GM19023 (cell line): ENCODE measurements around the gene GPR61.

Source experiments
- ATAC-seq: cut with Tn5 transposase; IDR thresholded peaks from one replicate; pipeline ENCODE4 v1.9.1; 2021; ENCODE audit warnings: mild to moderate bottlenecking, moderate library complexity; ENCODE audit not compliant: unreplicated experiment

Gene GPR61

DNA sequence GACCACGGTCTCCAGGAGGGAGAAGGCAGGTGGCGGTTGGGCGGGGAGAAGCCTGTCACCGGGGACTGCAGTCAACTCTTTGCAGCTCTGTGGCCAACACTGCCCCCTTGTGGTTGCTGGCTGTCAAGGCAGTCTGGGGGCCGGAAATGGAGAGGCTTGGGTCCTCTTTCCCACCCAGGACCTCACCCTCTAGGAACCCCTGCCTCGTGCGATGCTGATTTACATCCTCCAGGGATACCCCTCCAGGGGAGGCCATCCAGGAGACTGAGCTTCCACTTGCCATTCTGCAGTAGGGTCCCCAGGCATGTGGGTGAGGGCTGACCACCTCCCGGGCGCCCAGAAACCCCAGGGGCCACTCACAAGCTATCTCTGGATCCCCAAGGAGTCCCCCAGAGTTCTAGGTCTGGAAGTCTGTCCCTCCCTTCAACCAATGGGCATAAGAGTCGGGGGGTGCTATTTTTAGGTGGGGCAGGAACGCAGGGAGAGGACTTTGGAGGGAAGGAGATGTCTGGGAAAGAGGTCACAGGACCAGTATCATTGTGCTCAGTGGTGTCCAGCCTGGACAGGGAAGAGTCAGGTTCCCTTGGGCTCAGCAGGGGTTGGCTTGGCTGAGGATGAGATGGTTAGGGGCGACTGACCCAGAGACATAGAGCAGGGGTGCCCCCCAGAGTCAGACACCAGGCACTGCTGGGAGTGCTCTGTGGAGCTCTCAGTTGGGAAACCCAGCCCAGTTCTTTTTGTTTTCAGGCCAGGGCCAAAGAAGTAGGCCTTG is 7.1 kb upstream of the GPR61 start:
- ATAC-seq, result peak; percentile 74

DNA sequence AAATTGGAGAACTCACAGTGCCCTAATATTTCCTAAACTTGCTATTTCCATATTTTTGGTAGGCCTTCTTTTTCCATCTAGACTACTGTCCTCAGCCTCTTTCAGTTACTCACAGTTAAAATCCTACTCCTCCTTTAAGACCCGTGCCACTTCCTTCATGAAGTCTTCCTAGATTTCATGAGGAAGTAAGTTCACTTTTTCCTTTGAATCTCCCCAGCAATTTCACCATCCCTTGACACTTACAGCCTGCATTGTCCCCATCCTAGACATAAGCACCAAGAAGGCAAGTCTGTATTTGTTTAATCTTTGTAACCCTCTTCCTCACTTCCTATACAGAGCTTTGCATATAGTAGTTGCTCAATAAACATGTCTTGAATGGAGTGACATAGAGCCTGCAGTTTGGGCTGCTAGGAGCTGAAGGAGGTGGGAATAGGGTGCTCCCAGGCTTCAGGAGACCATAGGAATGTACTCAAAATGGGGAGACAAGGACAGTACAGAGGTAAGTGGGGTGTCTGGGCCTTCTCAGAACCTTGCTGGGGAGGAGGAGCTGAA is 5.3 kb upstream of the GPR61 start:
- ATAC-seq, result no peak

DNA sequence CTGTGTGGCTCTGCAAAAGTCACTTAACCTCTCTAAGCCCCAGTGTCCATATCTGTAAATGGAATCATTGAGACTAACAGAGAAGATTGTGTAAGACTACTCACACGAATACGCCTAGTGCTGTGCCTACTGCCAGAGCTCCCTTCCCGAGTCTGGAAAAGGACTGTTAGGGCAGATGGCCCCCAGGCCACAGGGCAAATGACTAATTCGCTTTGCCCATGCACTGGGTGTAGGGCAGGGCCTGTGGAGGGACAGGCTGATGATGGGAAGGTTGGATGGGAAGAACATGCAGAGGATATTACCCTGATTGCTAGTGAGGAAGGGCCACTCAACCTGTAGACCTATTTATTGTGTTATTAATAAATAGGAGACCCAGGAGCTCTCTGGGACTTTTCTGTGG is 4.2 kb upstream of the GPR61 start:
- no peak for ATAC-seq

DNA sequence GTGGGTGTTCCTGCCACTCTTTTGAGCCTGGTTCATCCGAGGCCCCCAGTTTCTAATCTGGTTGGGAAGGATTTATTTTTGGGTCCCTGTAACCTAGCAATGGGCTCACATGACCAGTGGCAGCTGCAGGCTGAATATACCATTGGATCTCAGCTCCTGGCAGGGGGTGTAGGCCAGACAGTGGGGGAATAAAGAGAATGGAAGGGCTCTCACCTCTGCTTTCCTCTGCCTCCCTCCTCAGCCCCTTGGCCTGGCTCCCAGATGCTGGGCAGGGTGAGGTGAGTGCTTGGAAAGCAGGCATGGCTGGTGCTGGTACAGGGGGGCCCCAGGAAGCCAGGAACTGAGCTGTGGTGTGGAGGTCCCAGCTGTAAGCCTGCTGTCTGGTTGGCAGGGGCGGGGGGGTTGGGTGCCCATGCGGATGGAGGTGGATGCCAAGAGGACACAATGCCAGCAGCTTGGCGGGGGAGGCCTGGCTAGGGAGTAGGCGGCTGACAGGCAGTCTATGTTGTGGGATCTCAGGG is 3.6 kb upstream of the GPR61 start:
- ATAC-seq, result no peak

DNA sequence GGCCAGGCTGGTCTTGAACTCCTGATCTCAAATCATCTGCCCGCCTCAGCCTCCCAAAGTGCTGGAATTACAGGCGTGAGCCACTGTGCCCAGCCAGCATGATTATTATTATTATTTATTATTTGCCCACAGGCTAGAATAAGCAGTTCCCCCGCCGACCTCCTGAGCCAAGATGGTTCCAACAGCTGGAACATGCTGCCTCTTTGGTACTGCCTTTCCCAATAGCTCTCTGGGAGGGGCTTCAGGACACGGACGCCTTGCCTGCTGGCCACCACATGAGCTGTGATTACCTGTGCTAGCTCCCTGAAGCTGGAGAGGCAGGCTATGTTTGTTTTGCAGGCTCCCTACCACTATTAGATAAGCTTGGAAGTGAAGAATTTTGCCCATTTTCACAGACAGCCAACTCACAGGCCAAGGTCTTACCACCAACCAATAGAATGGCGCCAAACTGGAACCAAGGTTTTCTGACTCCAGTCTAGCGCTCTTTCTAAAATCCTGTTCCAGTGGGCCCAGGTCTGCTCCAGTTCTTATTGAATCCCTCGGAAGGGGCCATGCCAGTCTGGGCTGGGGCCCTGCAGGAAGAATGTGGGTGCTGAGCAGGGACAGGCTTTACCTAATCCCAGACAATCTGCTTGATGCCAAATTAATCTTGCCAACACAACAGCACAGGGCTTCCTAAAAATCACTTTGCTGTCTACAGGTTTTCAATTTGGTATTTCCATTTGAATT is 2.1 kb upstream of the GPR61 start:
- no peak for ATAC-seq

DNA sequence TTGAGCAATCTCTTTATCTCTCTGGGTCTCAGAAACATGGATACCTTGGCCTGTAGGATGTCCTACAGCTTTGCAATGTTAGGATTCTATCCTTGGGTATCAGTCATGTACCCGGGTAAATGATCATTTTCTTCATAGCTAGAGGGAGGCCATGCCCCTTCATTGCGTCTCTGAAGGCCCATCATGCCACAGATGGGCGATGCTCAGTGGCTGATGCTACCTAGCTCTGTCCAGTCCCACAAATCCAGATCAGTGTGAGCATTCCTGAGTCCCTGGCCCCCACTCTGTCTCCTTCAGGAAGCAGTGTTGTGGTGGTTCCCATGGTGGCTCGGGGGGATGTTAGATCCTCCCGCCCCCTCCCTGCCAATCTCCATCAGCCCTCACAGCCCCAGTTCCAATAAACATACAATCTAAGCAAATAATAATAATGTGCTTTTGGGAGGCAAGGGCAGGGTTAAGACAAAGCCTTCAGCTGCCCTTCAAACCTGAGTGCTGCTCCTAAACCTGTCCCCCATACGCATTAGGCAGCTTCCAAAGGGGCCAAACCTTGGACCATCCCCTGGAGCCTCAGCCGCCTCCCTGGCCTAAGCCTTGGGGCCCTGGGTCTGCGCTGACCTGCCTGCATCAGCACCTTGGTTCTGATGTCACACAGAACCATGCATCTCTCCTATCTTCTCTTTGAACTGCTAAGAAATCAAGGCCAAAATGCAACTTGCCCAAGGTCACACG is 681 bp upstream of the GPR61 start:
- ATAC-seq, result no peak

DNA sequence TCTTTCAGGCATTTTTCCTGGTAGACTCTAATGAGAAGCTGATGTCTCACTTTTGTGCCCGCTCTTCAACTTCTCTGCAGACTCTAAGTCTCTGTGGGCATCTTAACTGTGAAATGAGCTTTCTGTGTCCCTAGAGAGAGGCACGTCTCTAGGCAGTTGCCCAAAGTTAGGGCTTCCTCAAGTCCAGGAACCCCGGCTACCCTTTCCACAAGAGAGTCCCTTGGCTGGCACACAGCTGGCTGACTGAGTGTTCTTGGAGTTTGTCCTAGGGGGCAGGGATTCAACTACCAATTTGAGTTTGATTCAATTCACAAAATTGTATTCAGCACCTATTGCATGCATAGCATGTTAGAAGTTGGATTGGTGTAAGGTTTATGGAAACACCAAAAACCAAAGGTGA is 1.4 kb downstream of the GPR61 start:
- ATAC-seq, result no peak

DNA sequence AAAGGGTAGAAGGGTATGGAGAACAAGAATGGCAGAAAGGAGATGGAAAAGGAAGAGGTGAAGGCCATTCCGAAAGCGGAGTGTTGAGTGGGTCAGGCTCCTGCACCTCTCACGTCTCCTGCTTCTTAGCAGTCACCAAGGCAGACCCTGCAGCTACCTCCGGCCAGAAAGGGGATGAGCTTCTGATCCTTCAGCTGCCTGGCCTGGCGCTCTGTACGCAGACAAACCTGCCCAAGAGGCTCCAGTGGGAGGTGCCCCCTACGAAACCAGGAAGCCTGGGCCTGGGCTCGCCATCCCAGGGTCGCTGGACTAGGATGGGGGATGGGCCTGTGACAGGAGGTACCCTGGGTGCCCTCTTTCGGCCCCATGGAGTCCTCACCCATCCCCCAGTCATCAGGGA is 3.0 kb downstream of the GPR61 start:
- ATAC-seq, result no peak

DNA sequence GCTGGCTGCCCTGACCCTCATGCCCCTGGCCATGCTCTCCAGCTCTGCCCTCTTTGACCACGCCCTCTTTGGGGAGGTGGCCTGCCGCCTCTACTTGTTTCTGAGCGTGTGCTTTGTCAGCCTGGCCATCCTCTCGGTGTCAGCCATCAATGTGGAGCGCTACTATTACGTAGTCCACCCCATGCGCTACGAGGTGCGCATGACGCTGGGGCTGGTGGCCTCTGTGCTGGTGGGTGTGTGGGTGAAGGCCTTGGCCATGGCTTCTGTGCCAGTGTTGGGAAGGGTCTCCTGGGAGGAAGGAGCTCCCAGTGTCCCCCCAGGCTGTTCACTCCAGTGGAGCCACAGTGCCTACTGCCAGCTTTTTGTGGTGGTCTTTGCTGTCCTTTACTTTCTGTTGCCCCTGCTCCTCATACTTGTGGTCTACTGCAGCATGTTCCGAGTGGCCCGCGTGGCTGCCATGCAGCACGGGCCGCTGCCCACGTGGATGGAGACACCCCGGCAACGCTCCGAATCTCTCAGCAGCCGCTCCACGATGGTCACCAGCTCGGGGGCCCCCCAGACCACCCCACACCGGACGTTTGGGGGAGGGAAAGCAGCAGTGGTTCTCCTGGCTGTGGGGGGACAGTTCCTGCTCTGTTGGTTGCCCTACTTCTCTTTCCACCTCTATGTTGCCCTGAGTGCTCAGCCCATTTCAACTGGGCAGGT is 3.8 kb downstream of the GPR61 start:
- ATAC-seq, result no peak

DNA sequence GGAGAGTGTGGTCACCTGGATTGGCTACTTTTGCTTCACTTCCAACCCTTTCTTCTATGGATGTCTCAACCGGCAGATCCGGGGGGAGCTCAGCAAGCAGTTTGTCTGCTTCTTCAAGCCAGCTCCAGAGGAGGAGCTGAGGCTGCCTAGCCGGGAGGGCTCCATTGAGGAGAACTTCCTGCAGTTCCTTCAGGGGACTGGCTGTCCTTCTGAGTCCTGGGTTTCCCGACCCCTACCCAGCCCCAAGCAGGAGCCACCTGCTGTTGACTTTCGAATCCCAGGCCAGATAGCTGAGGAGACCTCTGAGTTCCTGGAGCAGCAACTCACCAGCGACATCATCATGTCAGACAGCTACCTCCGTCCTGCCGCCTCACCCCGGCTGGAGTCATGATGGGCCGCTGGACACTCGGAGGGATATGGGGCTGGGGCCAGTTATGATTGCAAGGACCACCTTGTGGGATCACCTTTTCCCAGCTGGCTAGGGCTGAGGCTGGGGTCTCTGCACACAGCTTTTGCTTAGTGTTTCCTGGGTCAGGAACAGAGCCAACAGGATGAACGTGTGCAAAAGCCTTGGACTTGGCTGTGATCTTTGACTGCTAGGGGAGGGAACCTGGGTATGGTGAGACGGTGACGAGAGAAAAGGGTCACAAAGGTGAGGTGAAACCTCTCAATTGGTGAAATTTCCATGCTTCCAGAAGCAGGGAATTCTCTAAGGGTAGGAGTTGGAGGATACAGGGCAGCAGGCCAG is 4.5 kb downstream of the GPR61 start:
- ATAC-seq, result no peak

DNA sequence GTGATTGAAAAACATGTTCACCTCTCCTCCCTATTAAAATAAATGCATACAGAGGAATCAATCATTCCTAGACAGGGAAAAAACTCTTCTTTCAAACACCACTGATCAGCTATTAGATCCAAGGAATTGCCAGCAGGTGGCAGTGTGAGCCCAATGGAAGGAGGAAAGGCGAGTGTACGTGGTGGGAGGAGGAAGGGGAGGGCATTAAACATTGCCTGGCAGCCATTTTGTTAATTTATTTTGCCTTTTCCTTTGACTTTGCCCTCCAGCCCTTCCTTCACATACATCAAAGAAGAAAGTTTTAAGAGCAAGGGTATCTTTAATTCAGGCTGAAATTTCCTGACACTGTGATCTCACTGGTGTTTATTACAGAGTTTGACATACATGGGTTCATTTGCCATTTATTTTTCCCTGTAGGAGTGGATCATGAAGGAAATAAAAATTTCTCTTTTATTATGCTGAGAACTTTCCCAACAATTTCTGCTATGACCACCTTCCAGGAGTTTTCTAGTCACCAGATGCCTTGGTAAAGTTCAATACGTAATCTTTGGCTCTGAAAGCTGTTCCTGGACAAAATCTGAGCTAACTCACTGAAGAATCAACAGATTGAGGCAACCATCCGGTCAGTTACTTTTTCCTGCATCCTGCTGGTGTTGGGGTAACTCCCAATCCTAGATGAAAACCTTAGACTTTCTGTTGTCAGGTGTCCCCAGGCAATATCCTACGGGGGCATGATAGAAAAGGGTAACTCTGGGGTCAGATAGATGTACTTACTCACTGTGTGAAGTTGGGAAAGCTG is 6.8 kb downstream of the GPR61 start:
- no peak for ATAC-seq

DNA sequence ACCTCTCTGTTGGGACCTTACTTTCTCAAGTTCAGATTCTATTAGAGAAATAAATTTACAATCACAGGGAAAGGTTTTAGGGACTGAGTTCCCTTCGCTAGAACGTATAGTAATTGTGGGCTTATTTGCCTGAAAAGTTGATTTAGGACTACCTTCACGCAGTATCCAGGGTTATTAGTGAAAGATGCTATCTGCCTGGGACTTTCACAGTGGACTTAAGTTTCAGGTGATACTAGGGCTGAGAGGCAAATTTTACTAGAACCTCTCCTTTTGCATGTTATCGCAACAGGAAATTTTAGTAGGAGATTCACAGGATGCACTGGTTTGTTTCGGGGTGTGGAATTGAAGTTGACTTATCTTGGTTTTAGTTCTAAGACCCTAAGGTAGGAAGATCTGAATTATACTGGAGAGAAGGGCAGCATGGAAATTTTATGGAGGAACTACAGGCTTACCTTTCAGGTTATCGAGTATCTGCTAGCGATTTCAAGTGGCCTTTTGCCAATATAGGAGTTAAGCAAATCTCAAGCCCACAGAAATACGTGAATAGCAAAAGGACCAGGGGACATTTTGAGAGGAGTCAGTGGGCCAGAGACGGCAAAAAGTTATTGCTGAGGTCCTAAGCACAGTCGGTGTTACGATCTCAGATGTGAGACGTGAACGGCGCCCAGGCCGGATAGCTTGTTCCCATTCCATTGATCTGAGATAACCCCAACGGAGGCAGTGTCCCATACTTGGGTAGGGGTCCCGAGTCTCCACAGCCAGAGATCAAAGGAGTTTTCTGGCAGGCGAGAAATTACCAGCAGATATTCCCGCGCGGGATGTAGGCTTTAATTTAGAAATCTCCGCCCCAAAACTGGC is 8.0 kb downstream of the GPR61 start:
- peak; percentile 14 for ATAC-seq

DNA sequence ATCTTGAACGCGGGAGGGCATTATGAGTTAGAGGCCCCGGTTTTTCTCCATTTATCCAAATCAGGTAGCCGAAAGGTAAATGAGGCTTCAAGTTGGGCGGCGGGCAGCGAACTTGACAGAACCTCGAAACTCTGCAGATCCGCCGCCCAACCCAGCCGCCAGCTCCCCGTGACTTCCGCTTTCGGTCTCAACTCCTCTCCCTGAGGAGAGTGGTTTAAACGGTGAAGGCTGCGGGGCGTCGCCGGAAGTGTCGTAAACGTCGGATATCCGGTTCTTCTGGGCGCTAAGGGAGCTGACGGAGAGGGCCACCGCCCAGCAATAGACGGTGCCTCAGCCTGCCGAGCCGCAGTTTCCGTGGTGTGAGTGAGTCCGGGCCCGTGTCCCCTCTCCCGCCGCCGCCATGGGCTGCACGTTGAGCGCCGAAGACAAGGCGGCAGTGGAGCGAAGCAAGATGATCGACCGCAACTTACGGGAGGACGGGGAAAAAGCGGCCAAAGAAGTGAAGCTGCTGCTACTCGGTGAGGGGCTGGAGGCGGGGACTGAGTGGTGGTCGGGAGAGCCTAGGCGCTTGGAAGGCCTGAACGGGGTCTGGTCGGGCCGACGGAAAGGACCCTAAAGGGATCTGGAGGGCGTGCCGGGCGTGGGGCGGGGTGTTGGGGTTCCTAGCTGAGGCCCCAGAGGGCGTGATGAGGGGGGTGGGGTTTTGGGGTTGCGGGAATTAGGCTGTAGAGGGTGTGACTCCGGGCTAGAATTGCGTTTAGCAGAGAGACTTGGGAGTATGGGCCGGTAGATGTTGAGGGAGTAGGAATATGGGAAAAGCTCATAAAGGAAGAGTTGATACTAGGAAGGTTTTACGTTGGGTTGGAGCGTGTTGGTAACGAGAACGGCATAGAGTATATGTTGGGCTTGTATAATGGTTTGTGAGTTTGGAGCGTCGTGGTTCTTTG is 8.9 kb downstream of the GPR61 start, which contains the start of gene GNAI3:
Gene GNAI3 (plus strand): TSS at position 295 of the 947 bp plus-strand sequence. CDS start 106 bp downstream, at position 401.
- peak; percentile 93 for ATAC-seq

DNA sequence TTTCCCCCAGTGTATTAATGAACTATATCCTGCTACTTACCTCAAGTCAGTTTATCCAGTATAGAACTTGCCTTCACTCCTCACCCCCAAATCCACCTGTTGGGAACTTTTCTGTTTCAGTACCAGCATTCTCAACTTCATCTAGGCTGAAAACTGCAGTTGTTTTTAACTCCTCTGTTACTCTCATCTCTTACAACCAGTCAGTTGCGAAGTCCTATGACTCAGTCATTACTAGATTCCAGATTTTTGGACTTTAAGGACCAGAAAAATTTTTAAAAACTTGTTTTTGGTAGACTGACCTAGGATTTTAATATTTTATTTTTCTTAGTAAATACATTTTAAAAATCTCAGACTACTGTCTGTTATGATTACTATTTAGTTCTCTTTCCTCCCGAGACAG is 16.9 kb downstream of the GPR61 start:
- no peak for ATAC-seq

DNA sequence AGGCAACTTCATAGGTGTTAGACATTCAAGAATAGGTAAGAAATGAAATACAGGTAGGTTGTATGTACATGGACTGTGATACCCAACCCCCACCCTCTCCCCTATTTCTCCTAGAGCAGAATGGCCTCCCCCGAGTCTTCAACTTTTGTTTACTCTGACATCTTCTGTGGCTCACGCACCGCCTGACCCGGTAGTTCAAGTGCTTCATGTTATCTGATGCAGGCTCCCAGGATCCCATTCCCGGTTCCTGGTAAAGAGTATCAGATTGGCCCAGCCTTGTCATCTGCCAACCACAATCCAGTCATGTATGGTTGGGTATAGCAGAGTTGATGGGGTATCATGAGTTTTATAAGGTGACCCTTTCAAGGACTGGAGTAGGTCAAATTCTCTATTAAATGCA is 17.8 kb downstream of the GPR61 start:
- ATAC-seq, result no peak

DNA sequence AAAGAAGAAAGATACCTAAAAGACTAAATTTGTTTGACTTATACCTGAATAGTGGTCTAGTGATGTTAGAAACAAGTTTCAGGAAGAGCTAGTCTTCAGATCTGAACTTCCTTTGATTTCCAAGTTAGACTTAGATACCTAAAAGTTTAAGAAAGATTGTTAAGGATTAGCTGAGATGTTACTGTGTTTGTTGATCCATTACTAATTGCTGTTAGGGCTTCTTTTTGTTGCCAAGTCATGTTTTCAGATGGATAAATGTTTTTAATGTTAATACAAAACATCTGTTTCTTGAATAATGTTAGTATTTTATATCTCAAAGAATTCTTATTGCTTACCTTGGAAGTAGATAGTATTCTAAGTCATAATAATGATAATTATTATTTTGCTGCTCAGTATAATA is 20.3 kb downstream of the GPR61 start:
- ATAC-seq, result no peak
